HEK293 (cell line): ENCODE measurements around the gene ARHGAP23.

Experiments
- KLF16 ChIP-seq: fragments of 450-650 bp; formaldehyde crosslinking; IDR thresholded peaks from 2 replicates; pipeline ENCODE4 v1.5.1; 2017; ENCODE audit warnings: missing biosample characterization, missing genetic modification characterization
- KLF9 ChIP-seq: fragments of 450-650 bp; formaldehyde crosslinking; IDR thresholded peaks from 2 replicates; pipeline ENCODE4 v1.5.1; 2016; ENCODE audit warnings: missing biosample characterization, missing genetic modification characterization, low read depth
- PATZ1 ChIP-seq: fragments of 450-650 bp; formaldehyde crosslinking; IDR thresholded peaks from 2 replicates; pipeline ENCODE4 v1.5.1; 2016; ENCODE audit warnings: missing biosample characterization, missing genetic modification characterization
- YY1 ChIP-seq: fragments of 450-650 bp; formaldehyde crosslinking; IDR thresholded peaks from 2 replicates; pipeline ENCODE4 v1.5.1; 2018; ENCODE audit warnings: missing biosample characterization, missing genetic modification characterization
- ZBTB1 ChIP-seq: fragments of 450-650 bp; formaldehyde crosslinking; IDR thresholded peaks from 2 replicates; pipeline ENCODE4 v1.5.1; 2016; ENCODE audit warnings: missing biosample characterization, missing genetic modification characterization
- ZNF362 ChIP-seq: fragments of 450-650 bp; formaldehyde crosslinking; IDR thresholded peaks from 2 replicates; pipeline ENCODE4 v1.5.1; 2016; ENCODE audit warnings: missing biosample characterization, missing genetic modification characterization
- ZNF639 ChIP-seq: fragments of 450-650 bp; formaldehyde crosslinking; IDR thresholded peaks from 2 replicates; pipeline ENCODE4 v1.5.1; 2016; ENCODE audit warnings: missing biosample characterization, missing genetic modification characterization
- ZNF792 ChIP-seq: fragments of 450-650 bp; formaldehyde crosslinking; IDR thresholded peaks from 2 replicates; pipeline ENCODE4 v1.5.1; 2016; ENCODE audit warnings: missing biosample characterization, missing genetic modification characterization
- TF ChIP-seq, protein P1 (sequence below): fragments of 450-650 bp; formaldehyde crosslinking; IDR thresholded peaks from 2 replicates; pipeline ENCODE4 v1.5.1; 2016; ENCODE audit warnings: missing biosample characterization, missing genetic modification characterization

- TF ChIP-seq, protein P1, sequence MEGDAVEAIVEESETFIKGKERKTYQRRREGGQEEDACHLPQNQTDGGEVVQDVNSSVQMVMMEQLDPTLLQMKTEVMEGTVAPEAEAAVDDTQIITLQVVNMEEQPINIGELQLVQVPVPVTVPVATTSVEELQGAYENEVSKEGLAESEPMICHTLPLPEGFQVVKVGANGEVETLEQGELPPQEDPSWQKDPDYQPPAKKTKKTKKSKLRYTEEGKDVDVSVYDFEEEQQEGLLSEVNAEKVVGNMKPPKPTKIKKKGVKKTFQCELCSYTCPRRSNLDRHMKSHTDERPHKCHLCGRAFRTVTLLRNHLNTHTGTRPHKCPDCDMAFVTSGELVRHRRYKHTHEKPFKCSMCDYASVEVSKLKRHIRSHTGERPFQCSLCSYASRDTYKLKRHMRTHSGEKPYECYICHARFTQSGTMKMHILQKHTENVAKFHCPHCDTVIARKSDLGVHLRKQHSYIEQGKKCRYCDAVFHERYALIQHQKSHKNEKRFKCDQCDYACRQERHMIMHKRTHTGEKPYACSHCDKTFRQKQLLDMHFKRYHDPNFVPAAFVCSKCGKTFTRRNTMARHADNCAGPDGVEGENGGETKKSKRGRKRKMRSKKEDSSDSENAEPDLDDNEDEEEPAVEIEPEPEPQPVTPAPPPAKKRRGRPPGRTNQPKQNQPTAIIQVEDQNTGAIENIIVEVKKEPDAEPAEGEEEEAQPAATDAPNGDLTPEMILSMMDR = no peak
- no peak for TF ChIP-seq ZNF362 (tag by site-specific recombination)
- no peak for TF ChIP-seq YY1 (tag by site-specific recombination)
- no peak for TF ChIP-seq KLF16 (tag by site-specific recombination)
- TF ChIP-seq KLF9 (tag by site-specific recombination) = no peak
- no peak for TF ChIP-seq ZBTB1 (tag by site-specific recombination)
- TF ChIP-seq PATZ1 (tag by site-specific recombination) = no peak
- TF ChIP-seq ZNF792 (tag by site-specific recombination) = no peak
- TF ChIP-seq ZNF639 (tag by site-specific recombination) = no peak
These were observed 38.4 kb downstream of the ARHGAP23 start for GRCh38 chr17:38466346-38467315.
